ENCODE data around the gene TRIM72.

- TF ChIP-seq, protein P1, sequence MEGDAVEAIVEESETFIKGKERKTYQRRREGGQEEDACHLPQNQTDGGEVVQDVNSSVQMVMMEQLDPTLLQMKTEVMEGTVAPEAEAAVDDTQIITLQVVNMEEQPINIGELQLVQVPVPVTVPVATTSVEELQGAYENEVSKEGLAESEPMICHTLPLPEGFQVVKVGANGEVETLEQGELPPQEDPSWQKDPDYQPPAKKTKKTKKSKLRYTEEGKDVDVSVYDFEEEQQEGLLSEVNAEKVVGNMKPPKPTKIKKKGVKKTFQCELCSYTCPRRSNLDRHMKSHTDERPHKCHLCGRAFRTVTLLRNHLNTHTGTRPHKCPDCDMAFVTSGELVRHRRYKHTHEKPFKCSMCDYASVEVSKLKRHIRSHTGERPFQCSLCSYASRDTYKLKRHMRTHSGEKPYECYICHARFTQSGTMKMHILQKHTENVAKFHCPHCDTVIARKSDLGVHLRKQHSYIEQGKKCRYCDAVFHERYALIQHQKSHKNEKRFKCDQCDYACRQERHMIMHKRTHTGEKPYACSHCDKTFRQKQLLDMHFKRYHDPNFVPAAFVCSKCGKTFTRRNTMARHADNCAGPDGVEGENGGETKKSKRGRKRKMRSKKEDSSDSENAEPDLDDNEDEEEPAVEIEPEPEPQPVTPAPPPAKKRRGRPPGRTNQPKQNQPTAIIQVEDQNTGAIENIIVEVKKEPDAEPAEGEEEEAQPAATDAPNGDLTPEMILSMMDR (IDR thresholded peaks at IDR 0.05) = no peak
- TF ChIP-seq POLR2A (IDR thresholded peaks at IDR 0.05) (no peak), EP300 (IDR thresholded peaks at IDR 0.05) (no peak)
Observed at GRCh38 chr16:31269541-31269940, 55.6 kb downstream of the TRIM72 start.
